Esophagus squamous epithelium (tissue), 4 donors: ENCODE measurements around the gene PRKCE.

Experiments used
- CTCF ChIP-seq, 6 experiments: fragments of 450-650 bp in 4 of 6; fragments of 200-600 bp in 2 of 6; sonication (generic) in 2 of 6; IDR thresholded peaks; one replicate each; pipeline ENCODE4 v1.5.1; 2016 to 2019; ENCODE audit warnings: antibody characterized with exemption in 6 of 6, mild to moderate bottlenecking in 4 of 6, moderate library complexity in 4 of 6
- POLR2A ChIP-seq, 4 donors: fragments of 450-650 bp; IDR thresholded peaks; one replicate each; pipeline ENCODE4 v1.6.1; 2017; ENCODE audit warnings: antibody characterized with exemption in 4 of 4, mild to moderate bottlenecking in 4 of 4, moderate library complexity in 3 of 4

- no peak for TF ChIP-seq CTCF (IDR thresholded peaks at IDR 0.05)
- TF ChIP-seq POLR2A (IDR thresholded peaks at IDR 0.05) = no peak
These were observed 518.6 kb downstream of the PRKCE start for GRCh38 chr2:46170026-46170425.
